Activated CD4-positive, alpha-beta T cell treated with anti-CD3 and anti-CD28 coated beads for 36 hours (primary cell): ENCODE results near the gene CHIT1. TPM values are rescaled to one million over a fixed set of nuclear protein-coding genes. Genes with fewer than 3 reads are reported as not detected.

ENCODE experiments used
- ATAC-seq: fragments of 200-7000 bp; cut with Tn5 transposase; one replicate; pipeline ENCODE4 v1.10.0; 2021; ENCODE audit warnings: mild to moderate bottlenecking, moderate library complexity
- CTCF ChIA-PET: fragments of 350-600 bp; sonication (Branson Sonifier 250); formaldehyde crosslinking; loops from one replicate; lab custom pipeline; 2021; ENCODE audit warnings: antibody characterized with exemption; lab: Charles Lee
- POLR2A ChIA-PET: fragments of 350-600 bp; sonication (Branson Sonifier 250); formaldehyde crosslinking; loops from one replicate; lab custom pipeline; 2021; ENCODE audit warnings: antibody characterized with exemption, inconsistent platforms; lab: Charles Lee
- DNase-seq: peaks from one replicate; pipeline ENCODE4 v3.0.0-alpha.2; 2020
- H3K27ac Mint-ChIP-seq: one replicate; pipeline ENCODE4 v1.8.0; 2021; ENCODE audit warnings: mixed read lengths
- H3K27me3 Mint-ChIP-seq: one replicate; pipeline ENCODE4 v1.8.0; 2021; ENCODE audit warnings: mixed read lengths
- H3K36me3 Mint-ChIP-seq: one replicate; pipeline ENCODE4 v1.8.0; 2021; ENCODE audit warnings: low read depth, mixed read lengths
- H3K4me1 Mint-ChIP-seq: one replicate; pipeline ENCODE4 v1.8.0; 2021; ENCODE audit warnings: mixed read lengths
- H3K4me3 Mint-ChIP-seq: one replicate; pipeline ENCODE4 v1.8.0; 2021; ENCODE audit warnings: mild to moderate bottlenecking, moderate library complexity, mixed read lengths
- H3K9me3 Mint-ChIP-seq: one replicate; pipeline ENCODE4 v1.8.0; 2021; ENCODE audit warnings: low read depth, mixed read lengths
- intact Hi-C, 2 experiments: fragments of 100-400 bp; cut with DNase I in 1 of 2; cut with micrococcal nuclease in 1 of 2; formaldehyde crosslinking; loops; one replicate each; pipeline versions ENCODE4 v1.14.2 to v1.15.1; 2022 to 2024; cut with DNase I, micrococcal nuclease
- total RNA-seq, 2 experiments: library from RNA; stranded (reverse); gene quantifications; one replicate each; pipeline ENCODE4 v1.2.3, GENCODE V29; 2021

Gene CHIT1
- total RNA-seq = under 1 TPM; 0.63 to 0.80 TPM

GRCh38 chr1:203229471-203230135, at the start of gene CHIT1:
Gene CHIT1 (minus strand): TSS chr1:203229673. CDS start chr1:203229636, 37 bp downstream.
- intact Hi-C loops = loop anchor here in 1 of 2 experiments (2.0 kb wide), 1 partner anchor 35 kb away; no protein-coding TSS in a partner anchor

GRCh38 chr1:203278885-203279406, 49.5 kb upstream of the CHIT1 start:
- no peak for ATAC-seq
- Mint-ChIP-seq H3K27ac (peak overlapping the region; percentile 94), H3K9me3 (no peaks in the 10 kb centered on the region), H3K4me3 (no peak overlapping the region), H3K4me1 (peaks cover 63% of the 10 kb centered on the region), H3K36me3 (no peaks in the 10 kb centered on the region), H3K27me3 (no peaks in the 10 kb centered on the region)
- ChIA-PET POLR2A (interaction anchor here (0.7 to 4.1 kb wide), 2 partner anchors 11 to 146 kb away, joined by 3 to 33 read pairs; no protein-coding TSS in a partner anchor), CTCF (interaction anchor here (0.7 to 12.6 kb wide), 9 partner anchors 8 to 60 kb away, joined by 3 to 125 read pairs (median 6); no protein-coding TSS in a partner anchor)
- intact Hi-C loops = loop anchor here in 1 of 2 experiments (10.0 kb wide), 1 partner anchor 346 kb away; the partner anchor contains the start of gene ATP2B4
- no peak for DNase-seq

More at GRCh38 chr1:203229471-203230135, at the start of gene CHIT1:
- ChIA-PET CTCF (no interaction called here), POLR2A (no interaction called here)
- Mint-ChIP-seq H3K4me1 (no peaks in the 10 kb centered on the region), H3K36me3 (peaks cover 4% of the 10 kb centered on the region), H3K27me3 (peaks cover 19% of the 10 kb centered on the region), H3K4me3 (no peak within 1 kb of the TSS), H3K9me3 (peaks cover 5% of the 10 kb centered on the region), H3K27ac (no peak within 1 kb of the TSS)
- ATAC-seq (no peak), DNase-seq (no peak)

- Mint-ChIP-seq H3K4me3 (peak overlapping the region; percentile 57), H3K4me1 (peaks cover 69% of the 10 kb centered on the region), H3K9me3 (no peaks in the 10 kb centered on the region), H3K36me3 (no peaks in the 10 kb centered on the region), H3K27me3 (no peaks in the 10 kb centered on the region), H3K27ac (peak overlapping the region; percentile 94)
- ChIA-PET POLR2A (interaction anchor here (0.6 to 4.1 kb wide), 6 partner anchors 8 to 147 kb away, joined by 3 to 33 read pairs (median 6); partner anchors contain the start of gene BTG2), CTCF (interaction anchor here (0.7 to 12.6 kb wide), 12 partner anchors 8 to 210 kb away, joined by 3 to 125 read pairs (median 10); partner anchors contain the start of gene BTG2)
- peak; percentile 46 for DNase-seq
- peak; percentile 28 for ATAC-seq
- intact Hi-C loops = loop anchor here in 1 of 2 experiments (10.0 kb wide), 1 partner anchor 347 kb away; the partner anchor contains the start of gene ATP2B4
Measured at GRCh38 chr1:203278082-203278884, 48.8 kb upstream of the CHIT1 start.

- peak; percentile 49 for DNase-seq
Measured at GRCh38 chr1:203276916-203277545, 47.6 kb upstream of the CHIT1 start.

GRCh38 chr1:203276408-203276807, 46.9 kb upstream of the CHIT1 start:
- H3K36me3 Mint-ChIP-seq = no peaks in the 10 kb centered on the region
- H3K4me3 Mint-ChIP-seq = no peak overlapping the region
- POLR2A ChIA-PET = interaction anchor here (1.3 to 4.1 kb wide), 5 partner anchors 10 to 51 kb away, joined by 5 to 33 read pairs (median 8); partner anchors contain the start of gene BTG2

More at GRCh38 chr1:203276916-203277545, 47.6 kb upstream of the CHIT1 start:
- no peaks in the 10 kb centered on the region for H3K36me3 Mint-ChIP-seq
- ChIA-PET CTCF (interaction anchor here (0.7 to 12.6 kb wide), 11 partner anchors 9 to 650 kb away, joined by 3 to 125 read pairs (median 13); partner anchors contain the start of gene BTG2), POLR2A (interaction anchor here (0.6 to 4.1 kb wide), 6 partner anchors 9 to 48 kb away, joined by 3 to 33 read pairs (median 6); partner anchors contain the start of gene BTG2)
- H3K27me3 Mint-ChIP-seq = no peaks in the 10 kb centered on the region
- peaks cover 69% of the 10 kb centered on the region for H3K4me1 Mint-ChIP-seq
- no peaks in the 10 kb centered on the region for H3K9me3 Mint-ChIP-seq
- no peak for ATAC-seq
- intact Hi-C loops = loop anchor here in 1 of 2 experiments (10.0 kb wide), 1 partner anchor 348 kb away; the partner anchor contains the start of gene ATP2B4
- peak overlapping the region; percentile 94 for H3K27ac Mint-ChIP-seq
- H3K4me3 Mint-ChIP-seq = peak overlapping the region; percentile 57

GRCh38 chr1:203275656-203276272, 46.3 kb upstream of the CHIT1 start:
- Mint-ChIP-seq H3K36me3 (no peaks in the 10 kb centered on the region), H3K4me3 (no peak overlapping the region), H3K27ac (no peak overlapping the region), H3K27me3 (no peaks in the 10 kb centered on the region), H3K9me3 (no peaks in the 10 kb centered on the region), H3K4me1 (peaks cover 75% of the 10 kb centered on the region)
- ChIA-PET CTCF (interaction anchor here (0.6 to 15.1 kb wide), 13 partner anchors 8 to 418 kb away, joined by 3 to 710 read pairs (median 13); no protein-coding TSS in a partner anchor), POLR2A (interaction anchor here (2.6 to 4.1 kb wide), 3 partner anchors 14 to 51 kb away, joined by 8 to 33 read pairs (median 27); partner anchors contain the start of gene BTG2)
- intact Hi-C loops = loop anchor here in 1 of 2 experiments (10.0 kb wide), 1 partner anchor 349 kb away; the partner anchor contains the start of gene ATP2B4
- no peak for DNase-seq
- ATAC-seq = no peak

More at GRCh38 chr1:203276408-203276807, 46.9 kb upstream of the CHIT1 start:
- H3K9me3 Mint-ChIP-seq = no peaks in the 10 kb centered on the region
- CTCF ChIA-PET = interaction anchor here (0.7 to 12.6 kb wide), 10 partner anchors 8 to 650 kb away, joined by 3 to 125 read pairs (median 19); no protein-coding TSS in a partner anchor
- H3K4me1 Mint-ChIP-seq = peaks cover 70% of the 10 kb centered on the region
- intact Hi-C loops = loop anchor here in 1 of 2 experiments (10.0 kb wide), 1 partner anchor 348 kb away; the partner anchor contains the start of gene ATP2B4
- peak overlapping the region; percentile 94 for H3K27ac Mint-ChIP-seq
- H3K27me3 Mint-ChIP-seq = no peaks in the 10 kb centered on the region
- DNase-seq = no peak
- no peak for ATAC-seq

- peak overlapping the region; percentile 78 for H3K27ac Mint-ChIP-seq
- H3K4me1 Mint-ChIP-seq = peaks cover 74% of the 10 kb centered on the region
- ATAC-seq = no peak
- no peaks in the 10 kb centered on the region for H3K27me3 Mint-ChIP-seq
- intact Hi-C loops = loop anchor here (5.0 to 10.0 kb wide), 2 partner anchors 350 to 428 kb away; partner anchors contain the start of gene ATP2B4 (in 1 of the 2)
- H3K9me3 Mint-ChIP-seq = no peaks in the 10 kb centered on the region
- DNase-seq = no peak
- H3K36me3 Mint-ChIP-seq = no peaks in the 10 kb centered on the region
- peak overlapping the region; percentile 70 for H3K4me3 Mint-ChIP-seq
- CTCF ChIA-PET = interaction anchor here (0.6 to 15.1 kb wide), 8 partner anchors 9 to 165 kb away, joined by 3 to 710 read pairs (median 7); no protein-coding TSS in a partner anchor
- POLR2A ChIA-PET = interaction anchor here (1.2 to 4.0 kb wide), 5 partner anchors 12 to 52 kb away, joined by 5 to 27 read pairs (median 8); partner anchors contain the start of gene BTG2
Measured at GRCh38 chr1:203274603-203275381, 45.3 kb upstream of the CHIT1 start.

GRCh38 chr1:203273869-203274602, 44.6 kb upstream of the CHIT1 start:
- ATAC-seq (no peak), DNase-seq (peak; percentile 42)
- H3K4me3 Mint-ChIP-seq = peak overlapping the region; percentile 70
- peak overlapping the region; percentile 78 for H3K27ac Mint-ChIP-seq
- no peaks in the 10 kb centered on the region for H3K36me3 Mint-ChIP-seq
- intact Hi-C loops = loop anchor here (1.0 to 10.0 kb wide), 8 partner anchors 13 to 428 kb away; partner anchors contain the start of genes BTG2 (in 2 of the 2) and ATP2B4 (in 1 of the 2)
- CTCF ChIA-PET = interaction anchor here (1.3 to 15.1 kb wide), 5 partner anchors 15 to 64 kb away, joined by 5 to 710 read pairs (median 13); no protein-coding TSS in a partner anchor
- POLR2A ChIA-PET = interaction anchor here (1.2 to 4.0 kb wide), 5 partner anchors 13 to 53 kb away, joined by 5 to 27 read pairs (median 8); partner anchors contain the start of gene BTG2
- H3K27me3 Mint-ChIP-seq = no peaks in the 10 kb centered on the region
- peaks cover 72% of the 10 kb centered on the region for H3K4me1 Mint-ChIP-seq
- H3K9me3 Mint-ChIP-seq = no peaks in the 10 kb centered on the region
